Muscle layer of duodenum (tissue), 2 donors: ENCODE data around the gene ME3.

Experiments used
- H3K27ac ChIP-seq: one replicate; pipeline ENCODE4 v1.7.0; 2013; ENCODE audit warnings: mild to moderate bottlenecking, low read length
- H3K27me3 ChIP-seq: one replicate; pipeline ENCODE4 v1.7.0; 2013; ENCODE audit warnings: low read depth, mild to moderate bottlenecking, control low read depth, low read length
- H3K36me3 ChIP-seq, 2 donors: one replicate each; pipeline ENCODE4 v1.7.0; 2013; ENCODE audit warnings: low read length in 2 of 2, control low read depth in 1 of 2, mild to moderate bottlenecking in 1 of 2; ENCODE audit not compliant: insufficient read depth in 2 of 2, control insufficient read depth in 1 of 2
- H3K4me1 ChIP-seq, 2 donors: one replicate each; pipeline ENCODE4 v1.7.0; 2013; ENCODE audit warnings: low read length in 2 of 2, mild to moderate bottlenecking in 2 of 2, control low read depth in 1 of 2, moderate library complexity in 1 of 2; ENCODE audit not compliant: insufficient read depth in 2 of 2, control insufficient read depth in 1 of 2
- H3K4me3 ChIP-seq, 2 donors: one replicate each; pipeline ENCODE4 v1.7.0; 2013; ENCODE audit warnings: low read length in 2 of 2, low read depth in 1 of 2, mild to moderate bottlenecking in 1 of 2
- H3K9me3 ChIP-seq, 2 donors: one replicate each; pipeline ENCODE4 v1.7.0; 2013; ENCODE audit warnings: low read length in 2 of 2, control low read depth in 1 of 2, mild to moderate bottlenecking in 1 of 2; ENCODE audit not compliant: control insufficient read depth in 1 of 2
- donor health status: healthy.

ME3 gene

DNA sequence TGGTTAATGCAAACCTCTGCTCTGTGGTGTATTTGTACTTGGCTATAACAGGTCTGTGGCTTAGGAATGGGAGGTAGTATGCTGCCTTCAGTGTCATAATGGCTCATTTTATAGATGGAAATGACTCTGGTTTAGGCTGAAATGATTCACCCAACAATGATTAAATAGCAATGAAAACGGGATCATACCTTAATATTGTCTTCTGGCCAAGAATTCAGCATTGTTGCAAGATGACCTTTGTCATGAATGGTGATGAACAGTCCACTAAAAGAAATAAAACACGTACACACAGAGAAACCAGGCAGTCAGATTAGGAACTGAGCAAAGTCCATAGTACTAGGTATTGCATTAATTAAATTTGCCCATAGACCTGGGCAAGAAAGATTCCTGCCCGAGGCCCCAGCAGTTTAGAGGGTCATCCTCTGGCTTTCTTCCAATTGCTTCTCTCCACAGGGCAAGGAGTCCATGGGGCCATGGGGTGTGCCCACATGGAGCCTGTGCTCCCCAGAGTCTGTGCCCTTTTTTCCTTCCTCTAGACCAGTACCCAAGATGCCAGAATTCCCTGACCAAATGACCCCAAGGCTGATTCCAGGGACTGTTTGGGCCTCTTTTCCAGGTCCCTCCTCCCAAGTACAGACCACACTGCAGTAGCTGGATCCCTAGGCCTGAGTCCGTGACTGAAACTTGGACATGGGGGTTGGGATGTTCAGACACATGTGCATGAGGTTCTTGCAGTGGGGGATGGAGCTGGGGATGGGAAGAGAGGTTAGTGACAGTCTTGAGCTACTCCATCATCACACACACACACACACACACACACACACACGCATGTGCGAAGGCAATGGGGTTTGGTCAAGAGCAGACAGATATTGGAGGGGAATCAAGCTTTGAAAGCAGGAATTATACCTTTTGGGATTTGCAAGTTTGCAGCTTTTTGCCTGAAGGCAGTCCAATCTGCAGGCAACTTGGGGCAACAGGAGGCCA lies 163.5 kb downstream of the ME3 start:
- Histone ChIP-seq H3K9me3 (no peaks in the 10 kb centered on the region), H3K27me3 (no peaks in the 10 kb centered on the region), H3K4me3 (no peak overlapping the region), H3K27ac (no peak overlapping the region), H3K4me1 (peaks cover 6 to 9% of the 10 kb centered on the region in 2 donors), H3K36me3 (no peaks in the 10 kb centered on the region)

DNA sequence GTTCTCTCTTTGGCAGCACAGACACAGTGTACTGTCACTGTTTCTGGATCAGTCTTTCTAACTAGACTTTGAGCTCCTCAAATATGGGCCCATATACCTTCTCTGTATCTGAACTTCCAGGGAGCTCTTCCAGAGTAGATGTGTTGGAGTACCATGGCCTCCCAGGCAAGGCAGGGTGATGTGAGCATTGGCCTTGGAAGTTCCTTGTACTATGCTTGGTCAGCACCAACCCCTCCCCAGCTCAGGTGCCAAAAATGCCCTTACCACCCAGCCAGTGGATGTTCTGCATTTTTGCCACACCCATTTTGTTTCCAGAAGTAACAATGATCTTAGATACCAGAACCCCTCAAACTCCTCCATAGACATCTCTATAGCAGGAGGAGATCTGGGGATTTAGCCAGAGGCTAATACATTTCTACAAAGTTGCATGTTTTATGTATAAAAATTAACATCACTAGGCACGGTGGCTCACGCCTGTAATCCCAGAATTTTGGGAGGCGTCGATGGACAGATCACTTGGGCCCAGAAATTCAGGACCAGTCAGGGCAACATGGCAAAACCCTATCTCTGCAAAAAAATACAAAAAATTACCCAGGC lies 165.1 kb downstream of the ME3 start:
- H3K27ac ChIP-seq: no peak overlapping the region
- no peaks in the 10 kb centered on the region for H3K9me3 ChIP-seq
- peaks cover 6 to 9% of the 10 kb centered on the region in 2 donors for H3K4me1 ChIP-seq
- no peak overlapping the region for H3K4me3 ChIP-seq
- H3K27me3 ChIP-seq: no peaks in the 10 kb centered on the region
- H3K36me3 ChIP-seq: no peaks in the 10 kb centered on the region

DNA sequence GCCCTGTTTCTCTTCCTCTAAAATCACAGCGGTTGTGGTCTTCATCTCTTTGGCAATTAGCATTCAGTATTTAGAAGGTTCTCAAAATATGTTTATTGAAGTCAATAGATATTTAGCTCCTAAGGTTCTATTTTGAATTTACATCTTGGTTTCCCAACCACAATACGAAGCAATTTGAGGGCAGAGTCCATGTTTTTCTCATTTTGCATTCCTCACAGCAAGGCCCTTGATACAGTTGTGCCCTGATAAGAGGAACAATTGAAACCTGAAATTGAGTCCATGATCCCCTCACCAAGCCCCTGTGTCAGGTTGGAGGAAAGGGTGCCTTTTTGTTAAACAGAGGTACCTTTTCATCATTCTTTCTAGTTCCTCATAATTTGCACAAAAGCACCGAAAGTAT lies 166.2 kb downstream of the ME3 start:
- Histone ChIP-seq H3K4me3 (no peak overlapping the region), H3K4me1 (peaks cover 2 to 6% of the 10 kb centered on the region in 2 donors), H3K27me3 (no peaks in the 10 kb centered on the region), H3K27ac (no peak overlapping the region), H3K9me3 (no peaks in the 10 kb centered on the region), H3K36me3 (no peaks in the 10 kb centered on the region)

DNA sequence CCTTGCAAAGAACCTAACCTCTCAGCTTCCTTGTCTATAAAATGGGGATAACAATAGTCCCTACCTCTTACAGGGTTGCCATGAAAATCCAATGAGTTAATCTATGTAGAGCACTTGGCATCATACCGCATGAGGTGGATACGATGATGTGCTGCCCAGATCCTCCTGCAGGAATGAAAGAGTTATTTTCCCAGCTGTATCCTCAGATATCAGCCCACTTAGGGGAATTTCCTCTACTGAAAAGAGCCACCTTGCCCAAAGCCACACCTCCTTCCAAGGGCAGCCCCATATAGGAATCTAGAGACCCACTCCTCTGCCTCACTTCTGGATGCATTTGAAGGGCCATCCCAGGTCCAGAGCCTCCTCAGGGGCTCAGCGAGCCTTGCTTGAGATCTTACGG lies 169.3 kb downstream of the ME3 start:
- Histone ChIP-seq H3K27ac (no peak overlapping the region), H3K4me3 (no peak overlapping the region), H3K36me3 (no peaks in the 10 kb centered on the region), H3K4me1 (no peaks in the 10 kb centered on the region), H3K27me3 (no peaks in the 10 kb centered on the region), H3K9me3 (no peaks in the 10 kb centered on the region)

DNA sequence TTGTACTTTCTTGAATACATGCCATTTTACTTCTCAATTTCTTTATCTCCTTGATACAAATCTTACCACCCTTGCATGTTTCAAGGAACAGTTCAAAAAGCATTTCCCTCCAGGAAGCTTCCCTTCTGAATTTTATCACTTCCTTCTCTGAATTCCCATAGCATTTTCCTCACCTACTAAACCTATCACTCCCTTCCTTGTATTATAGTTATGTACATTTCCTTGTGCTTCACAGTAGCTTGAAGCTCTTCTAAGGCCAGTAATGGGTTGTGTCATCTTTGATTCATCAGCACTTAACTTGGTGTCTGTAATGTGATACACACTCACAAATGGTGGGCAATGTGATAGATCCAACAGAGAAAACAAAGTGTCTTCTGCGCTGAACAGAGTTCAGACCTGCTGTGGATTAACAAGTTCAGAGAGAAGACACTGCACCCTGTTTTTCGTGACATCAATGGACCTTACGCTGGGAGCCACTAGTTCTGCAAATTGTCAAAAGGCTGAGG lies 170.2 kb downstream of the ME3 start:
- Histone ChIP-seq H3K9me3 (no peaks in the 10 kb centered on the region), H3K4me1 (no peaks in the 10 kb centered on the region), H3K4me3 (no peak overlapping the region), H3K27ac (no peak overlapping the region), H3K36me3 (peaks cover 0 to 8% of the 10 kb centered on the region in 2 donors), H3K27me3 (no peaks in the 10 kb centered on the region)

DNA sequence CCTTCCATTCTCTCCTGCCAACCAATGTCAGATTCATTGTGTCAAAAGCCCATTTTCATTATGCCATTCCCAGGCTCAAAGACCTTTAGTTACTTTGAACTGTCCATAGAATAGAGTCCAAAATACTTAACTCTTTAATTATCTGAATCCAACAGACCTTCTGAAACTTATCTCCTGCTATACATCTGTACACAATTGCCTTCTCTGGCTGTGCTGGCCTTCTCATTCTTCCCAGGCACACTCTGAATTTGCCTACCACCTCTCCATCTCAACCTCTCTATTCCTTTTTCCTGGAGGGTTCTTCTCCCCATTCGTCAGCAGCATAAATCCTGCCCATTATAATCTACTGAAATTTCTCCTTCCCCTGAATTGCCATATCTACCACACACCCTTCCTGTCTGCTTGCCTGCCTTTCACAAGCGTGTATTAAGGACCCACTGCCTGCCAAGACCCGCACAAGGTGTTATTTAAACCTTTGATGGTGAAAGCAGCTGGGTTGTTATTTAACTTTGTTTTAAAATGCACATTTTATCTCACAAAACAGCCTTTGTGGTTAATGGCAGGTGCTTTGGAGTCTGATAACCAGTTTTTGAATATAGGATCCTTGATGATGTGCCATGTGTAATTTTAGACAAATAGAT lies 171.8 kb downstream of the ME3 start:
- Histone ChIP-seq H3K27ac (no peak overlapping the region), H3K27me3 (no peaks in the 10 kb centered on the region), H3K4me3 (no peak overlapping the region), H3K36me3 (peaks cover 0 to 8% of the 10 kb centered on the region in 2 donors), H3K9me3 (no peaks in the 10 kb centered on the region), H3K4me1 (no peaks in the 10 kb centered on the region)

DNA sequence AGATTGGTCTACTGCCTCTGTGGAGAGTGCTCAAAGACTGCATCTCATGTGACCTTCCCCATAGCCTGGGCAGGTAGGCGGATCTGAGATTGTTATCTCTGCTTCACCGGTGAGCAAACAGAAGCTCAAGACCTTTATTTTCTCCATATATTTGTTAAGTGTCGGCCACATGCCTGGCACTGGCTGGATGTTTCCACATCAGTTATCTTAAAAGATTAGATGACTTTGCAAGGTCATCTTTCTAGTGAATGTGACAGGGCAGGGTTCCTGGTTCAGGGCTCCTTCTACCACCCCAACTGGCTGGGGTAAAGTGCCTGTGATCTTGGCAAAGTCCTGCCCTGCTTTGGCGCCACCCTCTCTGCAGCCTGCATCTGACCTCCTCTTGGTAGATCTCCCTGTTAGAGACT lies 172.7 kb downstream of the ME3 start:
- Histone ChIP-seq H3K27me3 (no peaks in the 10 kb centered on the region), H3K9me3 (no peaks in the 10 kb centered on the region), H3K36me3 (peaks cover 0 to 8% of the 10 kb centered on the region in 2 donors), H3K4me3 (no peak overlapping the region), H3K4me1 (no peaks in the 10 kb centered on the region), H3K27ac (no peak overlapping the region)

DNA sequence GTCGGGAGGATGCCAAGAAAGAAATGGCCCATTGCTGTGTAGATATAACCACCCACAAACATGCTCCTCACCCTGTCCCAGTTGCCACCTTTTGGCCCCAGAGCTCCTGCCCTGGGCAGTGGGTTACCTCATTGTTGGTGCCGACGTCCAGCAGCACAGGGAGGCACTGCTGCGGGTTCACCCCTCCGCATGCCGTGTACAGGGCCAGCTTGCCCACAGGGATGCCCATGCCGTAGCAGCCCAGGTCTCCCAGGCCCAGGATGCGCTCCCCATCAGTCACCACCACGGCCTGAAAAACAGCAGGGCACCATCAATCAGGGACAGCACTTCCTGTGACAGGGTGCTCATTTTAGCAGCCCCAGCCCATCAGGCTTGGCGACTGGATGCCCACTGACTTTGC lies 174.6 kb downstream of the ME3 start:
- Histone ChIP-seq H3K4me3 (no peak overlapping the region), H3K36me3 (peaks cover 0 to 8% of the 10 kb centered on the region in 2 donors), H3K27ac (no peak overlapping the region), H3K4me1 (peaks cover under 1 to 5% of the 10 kb centered on the region in 2 donors), H3K27me3 (no peaks in the 10 kb centered on the region), H3K9me3 (no peaks in the 10 kb centered on the region)

DNA sequence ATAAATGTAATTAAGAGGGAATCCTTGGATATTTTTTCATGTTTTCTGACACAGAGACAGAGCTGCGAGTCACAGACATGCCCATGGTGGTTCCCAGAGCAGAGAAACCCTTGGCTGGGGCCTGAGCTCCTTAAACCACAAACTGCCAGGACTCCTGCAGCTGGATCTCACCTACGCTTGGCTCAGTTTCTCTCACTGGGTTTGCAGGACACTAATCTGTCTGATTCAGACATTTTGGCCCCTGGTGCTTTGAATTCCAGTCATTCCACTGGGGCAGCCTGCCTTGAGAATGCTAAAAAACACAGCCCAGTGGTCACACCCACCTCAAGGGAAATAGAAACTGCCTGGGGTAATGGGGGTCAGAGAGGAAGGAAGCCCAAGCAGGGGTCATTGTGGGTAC lies 175.1 kb downstream of the ME3 start:
- H3K36me3 ChIP-seq: peaks cover 0 to 8% of the 10 kb centered on the region in 2 donors
- peaks cover 4 to 9% of the 10 kb centered on the region in 2 donors for H3K4me1 ChIP-seq
- no peak overlapping the region for H3K4me3 ChIP-seq
- H3K9me3 ChIP-seq: no peaks in the 10 kb centered on the region
- H3K27ac ChIP-seq: no peak overlapping the region
- no peaks in the 10 kb centered on the region for H3K27me3 ChIP-seq

DNA sequence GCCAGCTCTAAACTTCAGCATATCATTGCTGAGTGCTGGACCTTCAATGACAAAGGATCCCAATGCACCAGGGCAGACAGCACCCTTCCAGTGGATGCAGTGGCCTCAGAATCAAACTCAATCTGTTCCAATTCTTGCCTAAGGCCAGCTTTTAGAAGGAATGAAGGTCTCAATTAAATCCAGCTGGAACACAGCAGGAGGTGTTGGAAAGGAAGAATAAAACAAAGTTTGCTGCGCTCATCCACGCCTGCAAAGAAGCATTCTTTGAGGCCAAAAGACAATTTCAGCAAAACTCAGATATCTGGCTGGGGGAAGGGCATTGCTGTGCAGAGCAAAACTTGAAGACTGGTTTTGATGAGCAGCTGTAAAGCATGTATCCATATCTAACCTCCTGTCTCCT lies 177.1 kb downstream of the ME3 start:
- no peak overlapping the region for H3K4me3 ChIP-seq
- peaks cover 4 to 9% of the 10 kb centered on the region in 2 donors for H3K4me1 ChIP-seq
- no peaks in the 10 kb centered on the region for H3K9me3 ChIP-seq
- no peaks in the 10 kb centered on the region for H3K27me3 ChIP-seq
- H3K27ac ChIP-seq: no peak overlapping the region
- peaks cover 0 to 8% of the 10 kb centered on the region in 2 donors for H3K36me3 ChIP-seq

DNA sequence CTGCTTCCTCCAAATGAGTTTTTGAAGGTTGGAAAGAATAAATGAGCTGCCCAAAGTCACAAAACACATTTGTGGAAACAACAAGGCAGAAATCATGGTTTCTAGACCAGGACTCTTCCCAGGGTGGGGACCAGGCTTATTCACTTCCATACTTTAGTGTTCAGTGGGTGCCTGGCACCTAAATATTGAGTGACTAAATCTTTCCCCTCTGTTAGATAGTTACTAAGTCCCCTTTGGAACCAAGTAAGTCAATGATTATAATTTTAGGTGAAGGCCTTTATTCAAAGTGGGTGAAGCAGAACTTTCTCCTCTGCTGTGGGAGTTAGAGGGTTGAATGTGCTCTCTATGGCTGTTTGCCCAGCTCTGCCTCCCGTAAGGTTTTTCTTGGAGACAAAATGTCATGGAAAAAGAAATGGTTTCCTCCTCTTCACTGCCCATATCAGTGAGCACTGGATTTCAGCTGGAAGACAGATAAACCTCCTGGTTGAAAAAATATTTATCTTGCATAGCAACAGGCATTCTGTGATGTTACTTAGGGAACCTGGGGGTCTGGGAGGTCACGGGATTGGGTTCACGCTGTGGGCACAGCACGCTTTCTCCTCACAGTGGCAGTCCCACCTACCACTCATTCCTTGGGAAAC lies 179.9 kb downstream of the ME3 start:
- peaks cover 0 to 3% of the 10 kb centered on the region in 2 donors for H3K36me3 ChIP-seq
- H3K9me3 ChIP-seq: no peaks in the 10 kb centered on the region
- H3K4me3 ChIP-seq: no peak overlapping the region
- H3K27ac ChIP-seq: no peak overlapping the region
- no peaks in the 10 kb centered on the region for H3K27me3 ChIP-seq
- H3K4me1 ChIP-seq: peaks cover 4 to 9% of the 10 kb centered on the region in 2 donors
